Fibroblast of the aortic adventitia (primary cell): Measurements from ENCODE around the gene DUSP16. TPM values are rescaled to one million over a fixed set of nuclear protein-coding genes. Genes with fewer than 3 reads are reported as not detected.

Experiments
- DNase-seq: peaks from one replicate; pipeline ENCODE4 v3.0.0-alpha.2; 2010; ENCODE audit warnings: low read depth
- H3K4me3 ChIP-seq: 2 replicates; pipeline ENCODE4 v1.5.1; 2011; ENCODE audit warnings: low read depth, mild to moderate bottlenecking, control low read depth, low read length, moderate library complexity
- total RNA-seq: library from RNA; depleted of rRNA; stranded (reverse); fragments of >200 nt; gene quantifications from 2 replicates; pipeline ENCODE4 v1.2.3, GENCODE V29; 2012; ENCODE audit warnings: low replicate concordance
- TF ChIP-seq, protein P1 (sequence below): IDR thresholded peaks from 2 replicates; pipeline ENCODE4 v1.5.1; 2011; ENCODE audit warnings: mild to moderate bottlenecking, low read length, control low read depth, inconsistent platforms; ENCODE audit not compliant: insufficient read depth

Gene DUSP16
- total RNA-seq, 1 donor = 6.8 TPM

DNA sequence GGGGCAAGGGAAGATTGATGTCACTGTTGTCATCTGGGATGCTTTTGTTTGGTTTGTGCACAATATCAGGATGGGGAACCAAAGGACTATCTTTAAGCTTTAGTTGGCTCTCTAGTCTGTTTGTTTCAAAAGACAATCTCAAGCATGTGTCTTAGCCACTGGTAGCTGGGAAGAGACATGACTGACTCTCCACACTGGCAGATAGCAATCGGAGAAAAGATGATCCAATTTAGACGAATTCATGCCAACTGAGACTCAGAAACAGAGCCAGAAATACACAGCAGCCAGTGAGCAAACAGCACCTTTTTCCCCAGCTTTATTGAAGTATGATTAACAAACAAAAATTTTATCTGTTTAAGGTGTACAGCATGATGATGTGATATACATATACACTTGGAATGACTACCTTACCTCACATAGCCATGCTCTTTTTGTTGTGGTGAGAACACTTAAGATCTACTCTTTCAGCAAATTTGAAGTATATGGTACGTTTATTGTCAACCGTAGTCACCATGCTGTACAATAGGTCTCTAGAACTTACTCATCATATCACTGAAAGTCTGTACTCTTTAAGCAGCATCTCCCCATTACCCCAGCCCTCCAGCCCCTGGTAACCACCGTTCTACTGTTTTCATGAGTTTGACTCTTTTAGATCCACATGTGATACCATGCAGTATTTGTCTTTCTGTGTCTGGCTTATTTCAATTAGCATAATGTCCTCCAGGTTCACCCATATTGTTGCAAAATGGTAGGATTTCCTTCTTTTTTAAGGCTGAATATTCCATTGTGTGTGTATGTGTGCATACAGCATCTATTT is 50.6 kb downstream of the DUSP16 start:
- TF ChIP-seq, protein P1, sequence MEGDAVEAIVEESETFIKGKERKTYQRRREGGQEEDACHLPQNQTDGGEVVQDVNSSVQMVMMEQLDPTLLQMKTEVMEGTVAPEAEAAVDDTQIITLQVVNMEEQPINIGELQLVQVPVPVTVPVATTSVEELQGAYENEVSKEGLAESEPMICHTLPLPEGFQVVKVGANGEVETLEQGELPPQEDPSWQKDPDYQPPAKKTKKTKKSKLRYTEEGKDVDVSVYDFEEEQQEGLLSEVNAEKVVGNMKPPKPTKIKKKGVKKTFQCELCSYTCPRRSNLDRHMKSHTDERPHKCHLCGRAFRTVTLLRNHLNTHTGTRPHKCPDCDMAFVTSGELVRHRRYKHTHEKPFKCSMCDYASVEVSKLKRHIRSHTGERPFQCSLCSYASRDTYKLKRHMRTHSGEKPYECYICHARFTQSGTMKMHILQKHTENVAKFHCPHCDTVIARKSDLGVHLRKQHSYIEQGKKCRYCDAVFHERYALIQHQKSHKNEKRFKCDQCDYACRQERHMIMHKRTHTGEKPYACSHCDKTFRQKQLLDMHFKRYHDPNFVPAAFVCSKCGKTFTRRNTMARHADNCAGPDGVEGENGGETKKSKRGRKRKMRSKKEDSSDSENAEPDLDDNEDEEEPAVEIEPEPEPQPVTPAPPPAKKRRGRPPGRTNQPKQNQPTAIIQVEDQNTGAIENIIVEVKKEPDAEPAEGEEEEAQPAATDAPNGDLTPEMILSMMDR = no peak
- H3K4me3 ChIP-seq = no peak overlapping the region
- no peak for DNase-seq

DNA sequence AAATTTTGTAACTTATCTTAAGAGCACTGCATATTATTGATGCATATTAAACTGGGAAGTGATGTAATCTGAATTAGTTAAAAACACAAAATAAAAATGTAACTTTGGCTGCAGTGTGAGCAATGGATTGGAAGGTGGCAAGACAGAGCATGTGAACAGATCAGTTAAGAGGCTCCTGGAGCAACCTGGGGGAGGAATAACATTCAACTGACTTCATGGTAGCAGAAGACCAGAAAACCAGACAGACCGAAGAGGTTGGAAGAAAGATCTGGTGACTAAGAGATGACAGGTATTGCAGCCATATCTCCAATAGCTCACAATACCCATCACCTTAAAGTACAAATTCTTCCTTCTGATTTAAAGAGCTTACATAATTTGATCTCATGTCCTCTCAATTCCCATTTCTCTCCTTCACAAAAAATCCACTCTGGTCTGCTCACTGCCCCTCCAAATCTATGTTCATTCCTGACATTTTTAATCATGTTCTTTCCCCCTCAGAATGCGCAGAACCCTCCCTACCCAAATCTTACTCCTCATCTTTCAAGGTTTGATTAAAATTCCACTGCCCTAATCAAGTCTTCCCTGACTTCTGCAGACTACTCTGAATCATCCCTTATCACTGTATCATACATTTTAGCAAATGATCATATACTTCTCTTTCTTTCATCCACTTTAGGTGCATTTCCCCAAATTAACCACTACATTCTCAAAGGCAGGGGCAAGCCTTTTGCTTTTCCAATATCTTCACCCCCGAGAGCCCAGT is 51.5 kb downstream of the DUSP16 start:
- no peak overlapping the region for H3K4me3 ChIP-seq
- no peak for DNase-seq
- TF ChIP-seq, protein P1 = no peak

GRCh38 chr12:12510551-12510950 is 52.1 kb downstream of the DUSP16 start:
- TF ChIP-seq, protein P1 = no peak
- DNase-seq = no peak
- no peak overlapping the region for H3K4me3 ChIP-seq

DNA sequence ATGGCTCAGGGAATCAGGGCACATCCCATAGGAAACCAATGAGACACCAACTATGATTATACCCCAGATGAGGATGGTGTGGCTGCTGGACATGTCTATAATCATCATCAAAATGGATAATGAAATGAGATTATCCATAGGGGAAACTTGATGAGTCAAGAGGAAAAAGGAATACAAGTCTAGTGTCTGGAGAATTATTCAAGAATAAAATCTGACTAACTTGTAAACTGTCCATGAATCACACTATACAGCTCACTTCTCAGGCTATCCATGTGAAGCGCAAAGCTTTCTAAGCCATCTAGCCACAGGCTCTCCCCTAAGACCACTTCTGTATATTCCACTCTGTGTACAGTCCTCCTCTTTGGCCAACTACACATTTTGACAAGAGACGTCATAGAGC is 52.5 kb downstream of the DUSP16 start:
- TF ChIP-seq, protein P1 = no peak
- DNase-seq = peak; percentile 39
- H3K4me3 ChIP-seq = no peak overlapping the region

GRCh38 chr12:12508612-12509011 is 54.1 kb downstream of the DUSP16 start:
- TF ChIP-seq, protein P1 = no peak
- DNase-seq = peak; percentile 49

GRCh38 chr12:12507121-12507520 is 55.5 kb downstream of the DUSP16 start:
- no peak overlapping the region for H3K4me3 ChIP-seq
- TF ChIP-seq, protein P1 = no peak
- no peak for DNase-seq

More at GRCh38 chr12:12508612-12509011, 54.1 kb downstream of the DUSP16 start:
- no peak overlapping the region for H3K4me3 ChIP-seq
